Body of pancreas (tissue), 4 donors: ENCODE results near the gene PRUNE2.

Source experiments
- CTCF ChIP-seq, 7 experiments: fragments of 450-650 bp in 4 of 7; fragments of 200-600 bp in 3 of 7; sonication (generic) in 3 of 7; IDR thresholded peaks; one replicate each; pipeline ENCODE4 v1.5.1; 2016 to 2019; ENCODE audit warnings: antibody characterized with exemption in 7 of 7
- POLR2A ChIP-seq, 3 donors: fragments of 450-650 bp; IDR thresholded peaks; one replicate each; pipeline ENCODE4 v1.6.1; 2016; ENCODE audit warnings: antibody characterized with exemption in 3 of 3, mild to moderate bottlenecking in 2 of 3

GRCh38 chr9:76827296-76828080 lies 78.4 kb downstream of the PRUNE2 start:
- TF ChIP-seq CTCF (IDR thresholded peaks at IDR 0.05) (no peak), POLR2A (IDR thresholded peaks at IDR 0.05) (no peak)
